ENCODE data around the gene BCO2.

GRCh38 chr11:112265659-112266409 is 90.5 kb downstream of the BCO2 start:
- no peak for TF ChIP-seq EP300 (IDR thresholded peaks at IDR 0.05)
- TF ChIP-seq CTCF (IDR thresholded peaks at IDR 0.05) = no peak
- TF ChIP-seq POLR2A (IDR thresholded peaks at IDR 0.05) = no peak
